ENCODE results near the gene IL36B.

Gene IL36B

GRCh38 chr2:113007250-113007649 lies 45.4 kb downstream of the IL36B start:
- Histone ChIP-seq H3K4me3 (ENCODE audit: low read length) (no peak overlapping the region), H3K9me3 (ENCODE audit: control insufficient read depth, low read length) (no peaks in the 10 kb centered on the region), H3K9ac (ENCODE audit: low read length) (no peak overlapping the region), H3K36me3 (ENCODE audit: control insufficient read depth, insufficient read depth, low read length, severe bottlenecking) (no peaks in the 10 kb centered on the region), H3K27me3 (replicated peaks; ENCODE audit: control insufficient read depth, insufficient read depth, low read length) (no peaks in the 10 kb centered on the region), H3K4me1 (ENCODE audit: control insufficient read depth, insufficient read depth, low read length) (no peaks in the 10 kb centered on the region)
- no peak for DNase-seq (ENCODE audit: low read depth)

- H3K9me3 ChIP-seq (ENCODE audit: control insufficient read depth, low read length): peaks cover 14% of the 10 kb centered on the region
- H3K27me3 ChIP-seq (replicated peaks; ENCODE audit: control insufficient read depth, insufficient read depth, low read length): no peaks in the 10 kb centered on the region
- no peak within 1 kb of the TSS for H3K9ac ChIP-seq (ENCODE audit: low read length)
- DNase-seq (ENCODE audit: low read depth): no peak
- H3K4me3 ChIP-seq (ENCODE audit: low read length): no peak within 1 kb of the TSS
- no peaks in the 10 kb centered on the region for H3K36me3 ChIP-seq (ENCODE audit: control insufficient read depth, insufficient read depth, low read length, severe bottlenecking)
- no peaks in the 10 kb centered on the region for H3K4me1 ChIP-seq (ENCODE audit: control insufficient read depth, insufficient read depth, low read length)
These were observed 47.6 kb downstream of the IL36B start, which contains the start of gene IL36A for GRCh38 chr2:113005030-113005509. Gene IL36A (plus strand): TSS chr2:113005459. CDS start chr2:113005872, 413 bp downstream.

GRCh38 chr2:113002677-113003076 lies 50.0 kb downstream of the IL36B start:
- Histone ChIP-seq H3K4me3 (ENCODE audit: low read length) (no peak overlapping the region), H3K9me3 (ENCODE audit: control insufficient read depth, low read length) (peaks cover 22% of the 10 kb centered on the region), H3K9ac (ENCODE audit: low read length) (no peak overlapping the region), H3K4me1 (ENCODE audit: control insufficient read depth, insufficient read depth, low read length) (no peaks in the 10 kb centered on the region), H3K27me3 (replicated peaks; ENCODE audit: control insufficient read depth, insufficient read depth, low read length) (no peaks in the 10 kb centered on the region), H3K36me3 (ENCODE audit: control insufficient read depth, insufficient read depth, low read length, severe bottlenecking) (no peaks in the 10 kb centered on the region)
- no peak for DNase-seq (ENCODE audit: low read depth)

- Histone ChIP-seq H3K9ac (ENCODE audit: low read length) (no peak overlapping the region), H3K4me3 (ENCODE audit: low read length) (no peak overlapping the region), H3K9me3 (ENCODE audit: control insufficient read depth, low read length) (peaks cover 22% of the 10 kb centered on the region), H3K36me3 (ENCODE audit: control insufficient read depth, insufficient read depth, low read length, severe bottlenecking) (no peaks in the 10 kb centered on the region), H3K4me1 (ENCODE audit: control insufficient read depth, insufficient read depth, low read length) (no peaks in the 10 kb centered on the region), H3K27me3 (replicated peaks; ENCODE audit: control insufficient read depth, insufficient read depth, low read length) (no peaks in the 10 kb centered on the region)
- no peak for DNase-seq (ENCODE audit: low read depth)
These were observed 52.2 kb downstream of the IL36B start for GRCh38 chr2:113000436-113000835.

GRCh38 chr2:112997151-112997550 lies 55.5 kb downstream of the IL36B start:
- Histone ChIP-seq H3K9ac (ENCODE audit: low read length) (no peak overlapping the region), H3K9me3 (ENCODE audit: control insufficient read depth, low read length) (peaks cover 37% of the 10 kb centered on the region), H3K27me3 (replicated peaks; ENCODE audit: control insufficient read depth, insufficient read depth, low read length) (no peaks in the 10 kb centered on the region), H3K4me1 (ENCODE audit: control insufficient read depth, insufficient read depth, low read length) (no peaks in the 10 kb centered on the region), H3K36me3 (ENCODE audit: control insufficient read depth, insufficient read depth, low read length, severe bottlenecking) (no peaks in the 10 kb centered on the region), H3K4me3 (ENCODE audit: low read length) (no peak overlapping the region)
- no peak for DNase-seq (ENCODE audit: low read depth)

- H3K36me3 ChIP-seq (ENCODE audit: control insufficient read depth, insufficient read depth, low read length, severe bottlenecking): no peaks in the 10 kb centered on the region
- peaks cover 42% of the 10 kb centered on the region for H3K9me3 ChIP-seq (ENCODE audit: control insufficient read depth, low read length)
- no peaks in the 10 kb centered on the region for H3K27me3 ChIP-seq (replicated peaks; ENCODE audit: control insufficient read depth, insufficient read depth, low read length)
- no peak overlapping the region for H3K9ac ChIP-seq (ENCODE audit: low read length)
- DNase-seq (ENCODE audit: low read depth): no peak
- no peaks in the 10 kb centered on the region for H3K4me1 ChIP-seq (ENCODE audit: control insufficient read depth, insufficient read depth, low read length)
- no peak overlapping the region for H3K4me3 ChIP-seq (ENCODE audit: low read length)
These were observed 56.0 kb downstream of the IL36B start for GRCh38 chr2:112996635-112997034.

- no peak for DNase-seq (ENCODE audit: low read depth)
- Histone ChIP-seq H3K4me3 (ENCODE audit: low read length) (no peak overlapping the region), H3K9ac (ENCODE audit: low read length) (no peak overlapping the region), H3K9me3 (ENCODE audit: control insufficient read depth, low read length) (peaks cover 44% of the 10 kb centered on the region), H3K36me3 (ENCODE audit: control insufficient read depth, insufficient read depth, low read length, severe bottlenecking) (no peaks in the 10 kb centered on the region), H3K4me1 (ENCODE audit: control insufficient read depth, insufficient read depth, low read length) (no peaks in the 10 kb centered on the region), H3K27me3 (replicated peaks; ENCODE audit: control insufficient read depth, insufficient read depth, low read length) (no peaks in the 10 kb centered on the region)
These were observed 57.2 kb downstream of the IL36B start for GRCh38 chr2:112995346-112995920.

GRCh38 chr2:112994648-112995047 lies 58.0 kb downstream of the IL36B start:
- Histone ChIP-seq H3K36me3 (ENCODE audit: control insufficient read depth, insufficient read depth, low read length, severe bottlenecking) (no peaks in the 10 kb centered on the region), H3K27me3 (replicated peaks; ENCODE audit: control insufficient read depth, insufficient read depth, low read length) (no peaks in the 10 kb centered on the region)

GRCh38 chr2:112993831-112994230 lies 58.8 kb downstream of the IL36B start:
- Histone ChIP-seq H3K9me3 (ENCODE audit: control insufficient read depth, low read length) (peaks cover 46% of the 10 kb centered on the region), H3K4me3 (ENCODE audit: low read length) (no peak overlapping the region), H3K4me1 (ENCODE audit: control insufficient read depth, insufficient read depth, low read length) (no peaks in the 10 kb centered on the region), H3K36me3 (ENCODE audit: control insufficient read depth, insufficient read depth, low read length, severe bottlenecking) (no peaks in the 10 kb centered on the region), H3K27me3 (replicated peaks; ENCODE audit: control insufficient read depth, insufficient read depth, low read length) (no peaks in the 10 kb centered on the region), H3K9ac (ENCODE audit: low read length) (no peak overlapping the region)
- DNase-seq (ENCODE audit: low read depth): no peak

More at GRCh38 chr2:112994648-112995047, 58.0 kb downstream of the IL36B start:
- Histone ChIP-seq H3K4me3 (ENCODE audit: low read length) (no peak overlapping the region), H3K9ac (ENCODE audit: low read length) (no peak overlapping the region), H3K4me1 (ENCODE audit: control insufficient read depth, insufficient read depth, low read length) (no peaks in the 10 kb centered on the region), H3K9me3 (ENCODE audit: control insufficient read depth, low read length) (peaks cover 42% of the 10 kb centered on the region)
- DNase-seq (ENCODE audit: low read depth): no peak

- H3K4me3 ChIP-seq (ENCODE audit: low read length): no peak overlapping the region
- no peaks in the 10 kb centered on the region for H3K27me3 ChIP-seq (replicated peaks; ENCODE audit: control insufficient read depth, insufficient read depth, low read length)
These were observed 63.1 kb downstream of the IL36B start for GRCh38 chr2:112989611-112990010.

GRCh38 chr2:112985090-112985489 lies 67.6 kb downstream of the IL36B start:
- Histone ChIP-seq H3K9ac (ENCODE audit: low read length) (no peak overlapping the region), H3K4me1 (ENCODE audit: control insufficient read depth, insufficient read depth, low read length) (peaks cover 7% of the 10 kb centered on the region), H3K9me3 (ENCODE audit: control insufficient read depth, low read length) (peaks cover 16% of the 10 kb centered on the region), H3K27me3 (replicated peaks; ENCODE audit: control insufficient read depth, insufficient read depth, low read length) (peaks cover 32% of the 10 kb centered on the region), H3K4me3 (ENCODE audit: low read length) (no peak overlapping the region), H3K36me3 (ENCODE audit: control insufficient read depth, insufficient read depth, low read length, severe bottlenecking) (no peaks in the 10 kb centered on the region)
- no peak for DNase-seq (ENCODE audit: low read depth)

More at GRCh38 chr2:112989611-112990010, 63.1 kb downstream of the IL36B start:
- DNase-seq (ENCODE audit: low read depth): no peak
- Histone ChIP-seq H3K4me1 (ENCODE audit: control insufficient read depth, insufficient read depth, low read length) (peaks cover 7% of the 10 kb centered on the region), H3K36me3 (ENCODE audit: control insufficient read depth, insufficient read depth, low read length, severe bottlenecking) (no peaks in the 10 kb centered on the region), H3K9ac (ENCODE audit: low read length) (no peak overlapping the region), H3K9me3 (ENCODE audit: control insufficient read depth, low read length) (peaks cover 50% of the 10 kb centered on the region)

- Histone ChIP-seq H3K4me3 (ENCODE audit: low read length) (no peak overlapping the region), H3K27me3 (replicated peaks; ENCODE audit: control insufficient read depth, insufficient read depth, low read length) (peaks cover 65% of the 10 kb centered on the region), H3K9ac (ENCODE audit: low read length) (no peak overlapping the region), H3K36me3 (ENCODE audit: control insufficient read depth, insufficient read depth, low read length, severe bottlenecking) (no peaks in the 10 kb centered on the region), H3K9me3 (ENCODE audit: control insufficient read depth, low read length) (no peaks in the 10 kb centered on the region), H3K4me1 (ENCODE audit: control insufficient read depth, insufficient read depth, low read length) (peaks cover 4% of the 10 kb centered on the region)
- no peak for DNase-seq (ENCODE audit: low read depth)
These were observed 72.1 kb downstream of the IL36B start for GRCh38 chr2:112980537-112980936.
